HepG2 (cell line): ENCODE data around the gene SLC16A3. TPM values are rescaled to one million over a fixed set of nuclear protein-coding genes. Genes with fewer than 3 reads are reported as not detected.
A peak's percentile ranks its signal among the peaks of the same experiment; 100 is the strongest.

Experiments used
- AGO2 ChIP-seq: fragments of 200-400 bp; formaldehyde crosslinking; optimal IDR thresholded peaks from 2 replicates; pipeline ENCODE3; 2017; ENCODE audit warnings: mild to moderate bottlenecking, low read depth, low read length, moderate library complexity
- AHR ChIP-seq: IDR thresholded peaks from 2 replicates; pipeline ENCODE4 v1.6.1; 2018; ENCODE audit warnings: missing genetic modification reagents, missing compliant biosample characterization
- CBFB ChIP-seq: sonication (generic); formaldehyde crosslinking; IDR thresholded peaks from 2 replicates; pipeline ENCODE4 v1.4.0; 2020; ENCODE audit warnings: missing genetic modification reagents
- CENPBD1 ChIP-seq: sonication (generic); formaldehyde crosslinking; IDR thresholded peaks from 2 replicates; pipeline ENCODE4 v1.8.0; 2022; ENCODE audit warnings: missing genetic modification reagents, low read depth, mild to moderate bottlenecking, borderline replicate concordance
- GLMP ChIP-seq: sonication (generic); formaldehyde crosslinking; IDR thresholded peaks from 2 replicates; pipeline ENCODE4 v1.9.0; 2021; ENCODE audit warnings: missing genetic modification reagents, mild to moderate bottlenecking, borderline replicate concordance
- PAX8 ChIP-seq: sonication (generic); formaldehyde crosslinking; IDR thresholded peaks from 2 replicates; pipeline ENCODE4 v1.8.0; 2022; ENCODE audit warnings: mild to moderate bottlenecking, missing genetic modification reagents, borderline replicate concordance
- RBFOX2 ChIP-seq: fragments of 200-400 bp; formaldehyde crosslinking; IDR thresholded peaks from 2 replicates; pipeline ENCODE4 v1.6.1; 2017; ENCODE audit warnings: low read depth, mild to moderate bottlenecking, low read length
- RNF2 ChIP-seq: fragments of 450-650 bp; conservative IDR thresholded peaks from 2 replicates; pipeline ENCODE4 v1.6.1; 2016; ENCODE audit warnings: low read depth
- SMAD9 ChIP-seq: sonication (generic); formaldehyde crosslinking; IDR thresholded peaks from 2 replicates; pipeline ENCODE4 v1.5.1; 2020; ENCODE audit warnings: mild to moderate bottlenecking, missing genetic modification reagents
- SNAPC4 ChIP-seq: sonication (generic); formaldehyde crosslinking; IDR thresholded peaks from 2 replicates; pipeline ENCODE4 v1.4.0; 2020; ENCODE audit warnings: mild to moderate bottlenecking, missing genetic modification reagents
- ZBTB4 ChIP-seq: sonication (generic); formaldehyde crosslinking; IDR thresholded peaks from 2 replicates; pipeline ENCODE4 v1.4.0; 2020; ENCODE audit warnings: missing genetic modification reagents, mild to moderate bottlenecking, borderline replicate concordance
- ZNF234 ChIP-seq: sonication (generic); formaldehyde crosslinking; conservative IDR thresholded peaks from 2 replicates; pipeline ENCODE4 v1.5.1; 2020; ENCODE audit warnings: mild to moderate bottlenecking, missing genetic modification reagents
- ZNF687 ChIP-seq: sonication (generic); formaldehyde crosslinking; IDR thresholded peaks from 2 replicates; pipeline ENCODE4 v1.5.1; 2020; ENCODE audit warnings: mild to moderate bottlenecking, missing genetic modification reagents, moderate library complexity
- polyA plus RNA-seq, 8 experiments: library from polyadenylated mRNA; depleted of rRNA in 3 of 8; stranded (reverse) in 7 of 8; unstranded in 1 of 8; fragments of >200 nt; fragmentation: Illumina TruSeq in 4 of 8; extraction: Trizol in 4 of 8; gene quantifications; 2 replicates each; pipeline versions ENCODE4 v1.2.1 to v1.2.3, GENCODE V29; 2011 to 2016; ENCODE audit warnings: low read depth in 4 of 8, missing spikeins in 1 of 8, mixed read lengths in 1 of 8; ENCODE audit not compliant: insufficient read depth in 1 of 8
- total RNA-seq, 5 experiments: library from RNA; depleted of rRNA; stranded (reverse); fragments of >200 nt; fragmentation: Illumina TruSeq; extraction: Trizol; gene quantifications; 2 replicates each; pipeline ENCODE4 v1.2.3, GENCODE V29; 2016; ENCODE audit warnings: low read depth in 1 of 5

Gene SLC16A3
- total and polyA plus RNA-seq, 2 of the 13 experiments (the other 11 are each of a cell fraction or from before 2014, with no cell fraction given): 242 to 349 TPM

- TF ChIP-seq AHR (CRISPR knock-in tag) (peak; percentile 46; the same call in 1 of the 2 replicates), RNF2 (no peak), ZBTB4 (CRISPR knock-in tag) (peak; percentile 76; the same call in 1 of the 2 replicates), SNAPC4 (CRISPR knock-in tag) (peak; percentile 63), GLMP (CRISPR knock-in tag) (no peak), ZNF234 (CRISPR knock-in tag) (no peak), CBFB (CRISPR knock-in tag) (peak; percentile 67), ZNF687 (CRISPR knock-in tag) (peak; percentile 95), PAX8 (CRISPR knock-in tag) (peak; percentile 77; the same call in 1 of the 2 replicates), CENPBD1 (CRISPR knock-in tag) (no peak), AGO2 (peak; percentile 85), SMAD9 (peak; percentile 88), RBFOX2 (peak; percentile 98)
Measured at GRCh38 chr17:82273327-82274133, 44.7 kb downstream of the SLC16A3 start, which contains the start of gene CSNK1D (continued).
